Lower leg skin (tissue), 3 donors: Measurements from ENCODE around the gene PPP4C.

ENCODE experiments used
- POLR2A ChIP-seq, 2 donors: fragments of 450-650 bp; IDR thresholded peaks; one replicate each; pipeline ENCODE4 v1.6.1; 2016 to 2017; ENCODE audit warnings: antibody characterized with exemption in 2 of 2, mild to moderate bottlenecking in 1 of 2, moderate library complexity in 1 of 2
- TF ChIP-seq, protein P1 (sequence below), 3 donors: fragments of 450-650 bp; IDR thresholded peaks; one replicate each; pipeline ENCODE4 v1.5.1; 2016; ENCODE audit warnings: antibody characterized with exemption in 3 of 3, mild to moderate bottlenecking in 3 of 3, moderate library complexity in 2 of 3

DNA sequence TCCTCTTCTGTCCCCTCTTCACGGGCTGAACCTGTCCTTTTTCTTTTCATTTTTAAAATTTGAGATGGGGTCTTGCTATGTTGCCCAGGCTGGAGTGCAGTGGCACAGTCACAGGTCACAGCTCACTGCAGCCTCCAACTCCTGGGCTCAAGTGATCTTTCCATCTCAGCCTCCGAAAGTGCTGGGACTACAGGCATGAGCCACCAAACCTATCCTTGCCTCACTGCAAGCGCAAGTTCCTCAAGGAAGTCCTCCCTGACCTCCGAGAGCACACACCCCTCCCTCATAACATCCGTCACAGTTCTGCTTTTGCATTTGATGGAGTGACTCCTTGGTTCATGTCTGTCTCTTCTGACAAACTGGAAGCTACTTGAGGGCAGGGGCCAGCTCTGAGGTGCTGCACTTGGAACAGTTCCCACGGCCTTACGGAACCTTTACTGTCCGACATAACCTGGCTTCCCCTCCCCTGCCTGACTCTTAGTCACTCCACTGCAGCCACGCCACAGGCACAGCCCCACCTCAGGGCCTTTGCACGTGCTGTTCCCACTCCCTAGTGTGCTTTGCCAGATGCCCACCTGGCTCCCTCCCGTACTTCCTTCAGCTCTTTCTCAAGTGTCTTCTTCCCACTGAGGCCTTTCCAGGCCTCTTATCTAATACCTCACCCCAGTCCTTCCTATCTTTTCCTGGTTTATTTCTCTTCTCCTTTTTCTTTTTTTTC lies 11.5 kb downstream of the PPP4C start:
- TF ChIP-seq, protein P1, sequence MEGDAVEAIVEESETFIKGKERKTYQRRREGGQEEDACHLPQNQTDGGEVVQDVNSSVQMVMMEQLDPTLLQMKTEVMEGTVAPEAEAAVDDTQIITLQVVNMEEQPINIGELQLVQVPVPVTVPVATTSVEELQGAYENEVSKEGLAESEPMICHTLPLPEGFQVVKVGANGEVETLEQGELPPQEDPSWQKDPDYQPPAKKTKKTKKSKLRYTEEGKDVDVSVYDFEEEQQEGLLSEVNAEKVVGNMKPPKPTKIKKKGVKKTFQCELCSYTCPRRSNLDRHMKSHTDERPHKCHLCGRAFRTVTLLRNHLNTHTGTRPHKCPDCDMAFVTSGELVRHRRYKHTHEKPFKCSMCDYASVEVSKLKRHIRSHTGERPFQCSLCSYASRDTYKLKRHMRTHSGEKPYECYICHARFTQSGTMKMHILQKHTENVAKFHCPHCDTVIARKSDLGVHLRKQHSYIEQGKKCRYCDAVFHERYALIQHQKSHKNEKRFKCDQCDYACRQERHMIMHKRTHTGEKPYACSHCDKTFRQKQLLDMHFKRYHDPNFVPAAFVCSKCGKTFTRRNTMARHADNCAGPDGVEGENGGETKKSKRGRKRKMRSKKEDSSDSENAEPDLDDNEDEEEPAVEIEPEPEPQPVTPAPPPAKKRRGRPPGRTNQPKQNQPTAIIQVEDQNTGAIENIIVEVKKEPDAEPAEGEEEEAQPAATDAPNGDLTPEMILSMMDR (IDR thresholded peaks at IDR 0.05): no peak
- no peak for TF ChIP-seq POLR2A (IDR thresholded peaks at IDR 0.05)
